Stimulated activated memory B cell treated with anti-CD40 and anti-IgM and Interleukin-4, amounts not matched to agents 10 μg/mL and 1 μg/mL and 100 μg/mL, for 72 hours (primary cell): ENCODE results near the gene GALNT15.

ENCODE experiments used
- ATAC-seq: fragments of 150-1000 bp; cut with Tn5 transposase; 2 replicates; pipeline ENCODE4 v1.10.0; 2021
- H3K27ac Mint-ChIP-seq: one replicate; pipeline ENCODE4 v1.8.0; 2022; ENCODE audit warnings: mild to moderate bottlenecking, mixed read lengths
- H3K27me3 Mint-ChIP-seq: one replicate; pipeline ENCODE4 v1.8.0; 2022; ENCODE audit warnings: mixed read lengths
- H3K36me3 Mint-ChIP-seq: one replicate; pipeline ENCODE4 v1.8.0; 2022; ENCODE audit warnings: mixed read lengths
- H3K4me1 Mint-ChIP-seq: one replicate; pipeline ENCODE4 v1.8.0; 2022; ENCODE audit warnings: mixed read lengths
- H3K4me3 Mint-ChIP-seq: one replicate; pipeline ENCODE4 v1.8.0; 2022; ENCODE audit warnings: mild to moderate bottlenecking, moderate library complexity, mixed read lengths
- H3K9me3 Mint-ChIP-seq: one replicate; pipeline ENCODE4 v1.8.0; 2022; ENCODE audit warnings: mixed read lengths

Gene GALNT15

GRCh38 chr3:16190704-16191103, 16.2 kb downstream of the GALNT15 start:
- H3K4me1 Mint-ChIP-seq = no peaks in the 10 kb centered on the region
- H3K36me3 Mint-ChIP-seq = no peaks in the 10 kb centered on the region
- H3K27ac Mint-ChIP-seq = no peak overlapping the region
- H3K9me3 Mint-ChIP-seq = no peaks in the 10 kb centered on the region
- H3K27me3 Mint-ChIP-seq = no peaks in the 10 kb centered on the region
- no peak overlapping the region for H3K4me3 Mint-ChIP-seq
- ATAC-seq = no peak

GRCh38 chr3:16191591-16191990, 17.1 kb downstream of the GALNT15 start:
- Mint-ChIP-seq H3K36me3 (no peaks in the 10 kb centered on the region), H3K27me3 (no peaks in the 10 kb centered on the region), H3K4me3 (no peak overlapping the region), H3K9me3 (no peaks in the 10 kb centered on the region), H3K27ac (no peak overlapping the region), H3K4me1 (no peaks in the 10 kb centered on the region)
- no peak for ATAC-seq

- Mint-ChIP-seq H3K4me1 (no peaks in the 10 kb centered on the region), H3K9me3 (no peaks in the 10 kb centered on the region), H3K27ac (no peak overlapping the region), H3K36me3 (no peaks in the 10 kb centered on the region), H3K4me3 (no peak overlapping the region), H3K27me3 (no peaks in the 10 kb centered on the region)
- ATAC-seq = no peak
Observed at GRCh38 chr3:16192176-16192811, 17.8 kb downstream of the GALNT15 start.

- Mint-ChIP-seq H3K27ac (no peak overlapping the region), H3K27me3 (peaks cover 6% of the 10 kb centered on the region), H3K36me3 (no peaks in the 10 kb centered on the region), H3K9me3 (no peaks in the 10 kb centered on the region), H3K4me1 (no peaks in the 10 kb centered on the region), H3K4me3 (no peak overlapping the region)
- no peak for ATAC-seq
Observed at GRCh38 chr3:16198427-16198826, 23.9 kb downstream of the GALNT15 start.

- peaks cover 16% of the 10 kb centered on the region for H3K27me3 Mint-ChIP-seq
- ATAC-seq = no peak
- no peak overlapping the region for H3K27ac Mint-ChIP-seq
- no peaks in the 10 kb centered on the region for H3K36me3 Mint-ChIP-seq
- H3K4me1 Mint-ChIP-seq = no peaks in the 10 kb centered on the region
- no peaks in the 10 kb centered on the region for H3K9me3 Mint-ChIP-seq
- no peak overlapping the region for H3K4me3 Mint-ChIP-seq
Observed at GRCh38 chr3:16199769-16200168, 25.3 kb downstream of the GALNT15 start.

GRCh38 chr3:16200411-16200810, 25.9 kb downstream of the GALNT15 start:
- H3K27ac Mint-ChIP-seq = no peak overlapping the region
- no peaks in the 10 kb centered on the region for H3K9me3 Mint-ChIP-seq
- ATAC-seq = no peak
- H3K4me3 Mint-ChIP-seq = no peak overlapping the region
- H3K4me1 Mint-ChIP-seq = no peaks in the 10 kb centered on the region
- peaks cover 16% of the 10 kb centered on the region for H3K27me3 Mint-ChIP-seq
- H3K36me3 Mint-ChIP-seq = no peaks in the 10 kb centered on the region

GRCh38 chr3:16203031-16203430, 28.6 kb downstream of the GALNT15 start:
- Mint-ChIP-seq H3K27me3 (peaks cover 16% of the 10 kb centered on the region), H3K4me1 (no peaks in the 10 kb centered on the region), H3K4me3 (no peak overlapping the region), H3K36me3 (no peaks in the 10 kb centered on the region), H3K27ac (no peak overlapping the region), H3K9me3 (no peaks in the 10 kb centered on the region)
- no peak for ATAC-seq

- H3K36me3 Mint-ChIP-seq = no peaks in the 10 kb centered on the region
- H3K9me3 Mint-ChIP-seq = no peaks in the 10 kb centered on the region
- no peak for ATAC-seq
- H3K4me1 Mint-ChIP-seq = no peaks in the 10 kb centered on the region
- no peak overlapping the region for H3K27ac Mint-ChIP-seq
- peaks cover 16% of the 10 kb centered on the region for H3K27me3 Mint-ChIP-seq
- no peak overlapping the region for H3K4me3 Mint-ChIP-seq
Observed at GRCh38 chr3:16203671-16204629, 29.5 kb downstream of the GALNT15 start.

- no peaks in the 10 kb centered on the region for H3K36me3 Mint-ChIP-seq
- no peaks in the 10 kb centered on the region for H3K9me3 Mint-ChIP-seq
- no peak overlapping the region for H3K4me3 Mint-ChIP-seq
- peaks cover 16% of the 10 kb centered on the region for H3K27me3 Mint-ChIP-seq
- no peaks in the 10 kb centered on the region for H3K4me1 Mint-ChIP-seq
- ATAC-seq = no peak
- H3K27ac Mint-ChIP-seq = no peak overlapping the region
Observed at GRCh38 chr3:16204751-16205150, 30.3 kb downstream of the GALNT15 start.

- H3K36me3 Mint-ChIP-seq = no peaks in the 10 kb centered on the region
- no peak for ATAC-seq
- H3K27ac Mint-ChIP-seq = no peak overlapping the region
- H3K4me1 Mint-ChIP-seq = no peaks in the 10 kb centered on the region
- H3K9me3 Mint-ChIP-seq = no peaks in the 10 kb centered on the region
- H3K4me3 Mint-ChIP-seq = no peak overlapping the region
- H3K27me3 Mint-ChIP-seq = peaks cover 16% of the 10 kb centered on the region
Observed at GRCh38 chr3:16205156-16205870, 30.8 kb downstream of the GALNT15 start.

- Mint-ChIP-seq H3K36me3 (no peaks in the 10 kb centered on the region), H3K4me1 (no peaks in the 10 kb centered on the region), H3K9me3 (no peaks in the 10 kb centered on the region), H3K27me3 (peaks cover 26% of the 10 kb centered on the region), H3K27ac (no peak overlapping the region), H3K4me3 (no peak overlapping the region)
- ATAC-seq = no peak
Observed at GRCh38 chr3:16207031-16207430, 32.6 kb downstream of the GALNT15 start.

GRCh38 chr3:16211176-16211904, 36.9 kb downstream of the GALNT15 start:
- H3K27me3 Mint-ChIP-seq = peaks cover 31% of the 10 kb centered on the region
- no peaks in the 10 kb centered on the region for H3K4me1 Mint-ChIP-seq
- no peaks in the 10 kb centered on the region for H3K36me3 Mint-ChIP-seq
- H3K9me3 Mint-ChIP-seq = no peaks in the 10 kb centered on the region
- no peak overlapping the region for H3K4me3 Mint-ChIP-seq
- no peak overlapping the region for H3K27ac Mint-ChIP-seq
- no peak for ATAC-seq

- ATAC-seq = no peak
- H3K4me1 Mint-ChIP-seq = no peaks in the 10 kb centered on the region
- peaks cover 43% of the 10 kb centered on the region for H3K27me3 Mint-ChIP-seq
- H3K9me3 Mint-ChIP-seq = no peaks in the 10 kb centered on the region
- no peak overlapping the region for H3K4me3 Mint-ChIP-seq
- H3K36me3 Mint-ChIP-seq = no peaks in the 10 kb centered on the region
- no peak overlapping the region for H3K27ac Mint-ChIP-seq
Observed at GRCh38 chr3:16214366-16214765, 39.9 kb downstream of the GALNT15 start.

GRCh38 chr3:16216373-16216935, 42.0 kb downstream of the GALNT15 start:
- no peaks in the 10 kb centered on the region for H3K4me1 Mint-ChIP-seq
- ATAC-seq = no peak
- H3K4me3 Mint-ChIP-seq = no peak overlapping the region
- H3K27me3 Mint-ChIP-seq = peaks cover 42% of the 10 kb centered on the region
- H3K27ac Mint-ChIP-seq = no peak overlapping the region
- no peaks in the 10 kb centered on the region for H3K9me3 Mint-ChIP-seq
- H3K36me3 Mint-ChIP-seq = no peaks in the 10 kb centered on the region

- Mint-ChIP-seq H3K4me3 (no peak overlapping the region), H3K27ac (no peak overlapping the region), H3K9me3 (no peaks in the 10 kb centered on the region), H3K27me3 (peaks cover 23% of the 10 kb centered on the region), H3K36me3 (no peaks in the 10 kb centered on the region), H3K4me1 (peaks cover 6% of the 10 kb centered on the region)
- no peak for ATAC-seq
Observed at GRCh38 chr3:16219777-16220176, 45.3 kb downstream of the GALNT15 start.
